K562 (cell line): ENCODE data around the gene USP48. TPM values are rescaled to one million over a fixed set of nuclear protein-coding genes. Genes with fewer than 3 reads are reported as not detected.

ENCODE experiments used
- DIDO1 ChIP-seq: fragments of 450-650 bp; IDR thresholded peaks from 2 replicates; pipeline ENCODE4 v1.6.1; 2016; ENCODE audit warnings: low read depth, missing biosample characterization, missing genetic modification characterization
- ERF ChIP-seq: fragments of 450-650 bp; formaldehyde crosslinking; IDR thresholded peaks from 2 replicates; pipeline ENCODE4 v1.4.0; 2020; ENCODE audit warnings: mild to moderate bottlenecking, mixed read lengths
- JUN ChIP-seq, 2 experiments: sonication (generic) in 1 of 2; formaldehyde crosslinking in 1 of 2; IDR thresholded peaks; 2 replicates each; pipeline versions ENCODE4 v1.6.1 to v1.8.0; 2012 to 2022; ENCODE audit warnings: borderline replicate concordance in 2 of 2, mild to moderate bottlenecking in 2 of 2, improper control_type of control experiment in 1 of 2, low read depth in 1 of 2, low read length in 1 of 2, missing genetic modification reagents in 1 of 2
- KLF6 ChIP-seq: fragments of 250-450 bp; sonication (Bioruptor Pico); IDR thresholded peaks from 2 replicates; pipeline ENCODE4 v1.4.0; 2020; ENCODE audit warnings: mild to moderate bottlenecking, moderate library complexity, borderline replicate concordance
- NUFIP1 ChIP-seq: fragments of 450-650 bp; IDR thresholded peaks from 2 replicates; pipeline ENCODE4 v1.6.1; 2018; ENCODE audit not compliant: partially characterized antibody
- RBM14 ChIP-seq: fragments of 200-400 bp; formaldehyde crosslinking; IDR thresholded peaks from 2 replicates; pipeline ENCODE4 v1.6.1; 2018; ENCODE audit warnings: low read depth, mild to moderate bottlenecking, low read length, moderate library complexity, borderline replicate concordance; ENCODE audit not compliant: insufficient read depth
- RCOR1 ChIP-seq, 2 experiments: IDR thresholded peaks; 2 replicates each; pipeline ENCODE4 v1.6.1; 2012; ENCODE audit warnings: low read depth in 2 of 2, low read length in 2 of 2, borderline replicate concordance in 1 of 2, improper control_type of control experiment in 1 of 2
- RREB1 ChIP-seq: fragments of 250-450 bp; sonication (Bioruptor Pico); IDR thresholded peaks from 2 replicates; pipeline ENCODE4 v1.4.0; 2020
- VEZF1 ChIP-seq: fragments of 200-800 bp; sonication (Bioruptor generic); IDR thresholded peaks from 2 replicates; pipeline ENCODE4 v1.6.1; 2017; ENCODE audit warnings: missing genetic modification characterization, missing compliant biosample characterization
- ZNF224 ChIP-seq: sonication (generic); formaldehyde crosslinking; IDR thresholded peaks from 2 replicates; pipeline ENCODE4 v1.8.0; 2022; ENCODE audit warnings: mild to moderate bottlenecking, missing genetic modification reagents
- polyA plus RNA-seq, 8 experiments: library from polyadenylated mRNA; depleted of rRNA in 4 of 8; stranded (reverse) in 5 of 8; unstranded in 3 of 8; fragments of >200 nt; fragmentation: Nextera tagmentation in 2 of 8; fragmentation: Illumina TruSeq in 1 of 8; extraction: Ambion mirVana in 2 of 8; extraction: Trizol in 1 of 8; gene quantifications; 2 replicates each; pipeline versions ENCODE4 v1.2.1 to v1.2.3, GENCODE V29; 2011 to 2014; ENCODE audit warnings: inconsistent platforms in 1 of 8, missing spikeins in 1 of 8
- total RNA-seq, 7 experiments: library from RNA; depleted of rRNA in 6 of 7; stranded (reverse); fragments of >200 nt in 6 of 7; fragmentation: Illumina TruSeq in 2 of 7; extraction: Trizol in 2 of 7; gene quantifications; 2 replicates each; pipeline versions ENCODE4 v1.2.1 to v1.2.3, GENCODE V29; 2011 to 2021; ENCODE audit warnings: low replicate concordance in 1 of 7
- TF ChIP-seq, protein P1 (sequence below): sonication (generic); formaldehyde crosslinking; IDR thresholded peaks from 2 replicates; pipeline ENCODE4 v1.9.0; 2022; ENCODE audit warnings: mild to moderate bottlenecking, missing genetic modification reagents

The USP48 gene
- total and polyA plus RNA-seq, 9 of the 15 experiments (the other 6 are each of a cell fraction or from before 2014, with no cell fraction given): 23.3 to 123 (median 106) TPM

DNA sequence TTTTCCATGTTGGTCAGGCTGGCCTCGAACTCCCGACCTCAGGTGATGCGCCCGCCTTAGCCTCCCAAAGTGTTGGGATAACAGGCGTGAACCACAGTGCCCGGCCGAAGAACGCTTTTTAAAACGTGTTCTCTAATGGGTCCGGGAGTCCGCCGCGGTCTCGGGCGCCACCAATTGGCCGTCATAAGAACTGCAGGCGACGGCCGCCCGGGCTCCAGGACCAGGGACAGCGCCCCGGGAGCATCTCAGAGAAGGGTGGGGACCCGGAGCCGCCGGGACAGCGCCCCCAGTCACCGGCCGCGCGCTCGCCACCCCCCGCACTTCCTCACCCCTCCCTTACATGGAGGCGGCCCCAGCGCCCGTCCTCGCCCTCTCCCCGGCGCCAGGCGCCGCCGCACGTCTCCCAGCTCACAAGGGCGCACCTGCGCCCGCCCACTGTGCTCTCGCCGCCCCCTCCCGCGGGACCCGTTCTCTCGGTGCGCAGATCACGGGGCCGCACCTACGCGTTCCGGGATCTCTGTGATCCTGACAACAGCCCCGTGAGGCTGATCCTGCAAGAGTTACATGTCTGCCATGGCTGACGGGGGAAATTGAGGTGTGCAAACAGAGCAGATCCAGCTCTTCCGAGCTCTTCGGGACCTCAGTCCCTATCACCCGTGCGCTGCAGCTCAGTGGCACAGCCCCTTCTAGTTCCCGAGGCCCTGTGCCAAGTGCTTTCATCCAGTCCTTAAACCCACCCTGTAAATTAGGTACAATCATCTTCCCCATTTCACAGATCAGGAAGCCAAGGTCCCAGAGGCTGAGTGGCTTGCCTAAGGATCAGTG, 123.6 kb downstream of the USP48 start (continued):
- TF ChIP-seq RREB1 (CRISPR knock-in tag): peak; percentile 95
- TF ChIP-seq RBM14: no peak
- peak; percentile 93 for TF ChIP-seq ZNF224
- no peak for TF ChIP-seq DIDO1 (tag)
- TF ChIP-seq VEZF1: peak; percentile 96
- TF ChIP-seq RCOR1 (IDR thresholded peaks at IDR 0.05; ENCODE audit: borderline replicate concordance in 1 of 2, low read depth in 2 of 2, low read length in 2 of 2): peak; percentile 51 to 98; a peak in 3 of 4 replicates
- no peak; the same call in 1 of the 2 replicates for TF ChIP-seq KLF6 (CRISPR knock-in tag)
- 0 out of 2 replicates have a peak, but pooled peaks have one; percentile 53 for TF ChIP-seq JUN (IDR thresholded peaks at IDR 0.05; ENCODE audit: borderline replicate concordance, low read depth, low read length)
- peak; percentile 96 for TF ChIP-seq JUN (CRISPR knock-in tag; IDR thresholded peaks at IDR 0.05; ENCODE audit: borderline replicate concordance)
- TF ChIP-seq NUFIP1: no peak
- TF ChIP-seq, protein P1, sequence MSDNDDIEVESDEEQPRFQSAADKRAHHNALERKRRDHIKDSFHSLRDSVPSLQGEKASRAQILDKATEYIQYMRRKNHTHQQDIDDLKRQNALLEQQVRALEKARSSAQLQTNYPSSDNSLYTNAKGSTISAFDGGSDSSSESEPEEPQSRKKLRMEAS (CRISPR knock-in tag): peak; percentile 91
- no peak for TF ChIP-seq ERF
